Measurements from ENCODE around the gene IL5RA.

IL5RA gene
- total RNA-seq, result 4.4 to 12.7 reads per million in 2 donors

DNA sequence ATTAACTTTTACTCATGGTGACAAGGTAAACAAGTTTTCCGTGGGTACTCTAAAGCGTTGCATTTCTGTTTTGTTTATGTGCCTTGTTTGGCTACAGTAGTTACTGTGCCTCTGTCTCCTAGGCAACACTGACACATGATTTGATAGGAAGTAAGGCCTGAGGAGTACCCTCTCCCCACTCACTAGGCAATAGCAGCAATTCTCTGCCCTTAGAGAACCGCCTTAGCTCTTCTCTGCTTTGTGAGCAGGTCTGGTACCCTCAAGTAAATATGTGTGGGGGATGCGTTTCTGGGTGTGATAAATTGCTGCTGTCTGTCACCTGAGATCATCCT, at the start of gene IL5RA:
Gene IL5RA, minus strand, starts transcription at position 76 of the 332 bp plus-strand sequence. CDS start 5,390 bp downstream, outside the sequence.
- peak in 2 of 5 experiments; percentile 33 to 69 for DNase-seq

- no peak for DNase-seq
Measured at GRCh38 chr3:3157484-3157883, 47.3 kb upstream of the IL5RA start.

- DNase-seq, result no peak
Measured at GRCh38 chr3:3154879-3155610, 44.9 kb upstream of the IL5RA start.

- DNase-seq, result no peak
Measured at GRCh38 chr3:3151513-3151912, 41.3 kb upstream of the IL5RA start.

DNA sequence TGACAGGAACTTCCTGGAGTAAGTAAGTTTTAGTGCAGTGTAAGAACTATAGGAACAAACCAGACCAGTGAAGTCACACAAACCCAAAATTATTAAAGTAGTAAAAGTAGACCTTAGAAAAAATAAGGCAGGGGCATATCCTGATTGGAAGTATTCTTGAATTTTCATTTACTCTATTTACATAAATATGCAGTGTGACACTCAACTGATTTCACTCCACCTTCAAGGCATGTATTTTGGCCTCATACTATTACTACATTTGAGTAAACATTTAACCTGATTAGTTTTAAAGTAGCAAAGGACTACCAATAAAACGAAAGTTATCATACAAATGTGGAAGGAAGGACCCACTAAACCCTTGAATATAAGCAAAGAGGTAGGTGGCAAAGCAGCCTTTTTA, 39.4 kb upstream of the IL5RA start:
- no peak for DNase-seq

DNA sequence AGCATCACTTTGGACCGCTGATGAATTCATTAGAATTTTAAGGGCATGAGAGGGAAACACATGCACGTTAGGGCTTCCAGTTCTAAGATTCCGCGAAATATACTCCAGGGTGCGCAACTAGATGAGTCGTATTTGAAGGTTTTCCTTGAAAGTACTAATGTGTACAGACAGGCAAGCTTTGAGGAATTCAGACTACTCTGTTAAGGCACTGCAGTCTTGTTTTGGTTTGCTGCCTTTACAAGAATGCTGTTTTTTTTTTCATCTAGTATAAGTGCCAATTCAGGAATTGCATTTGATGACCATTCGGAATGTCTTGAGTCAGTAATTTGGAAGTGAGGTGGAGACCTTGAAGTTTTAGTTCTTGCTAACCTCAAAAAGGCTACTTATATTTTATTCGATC, 35.7 kb upstream of the IL5RA start:
- DNase-seq, result no peak

GRCh38 chr3:3141939-3142338, 31.8 kb upstream of the IL5RA start:
- DNase-seq, result no peak

DNA sequence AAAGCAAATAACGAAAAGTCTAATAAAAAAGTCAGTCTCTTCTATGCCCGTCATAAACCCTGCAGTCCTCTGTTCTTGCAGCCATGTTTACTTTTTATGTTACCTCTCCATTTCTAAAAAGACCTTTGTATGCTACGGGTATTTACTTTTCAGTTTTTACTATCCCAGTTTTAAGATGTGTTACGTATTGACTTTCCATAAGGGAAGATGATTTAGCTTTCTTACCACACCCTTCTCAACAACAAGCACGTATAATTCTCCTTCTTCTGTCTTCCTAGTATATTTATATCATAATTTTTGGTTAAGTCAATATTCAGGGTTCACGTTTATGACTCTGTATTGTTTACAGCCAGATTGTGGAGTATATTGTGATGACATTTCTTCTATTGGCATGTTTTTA, 27.4 kb upstream of the IL5RA start:
- no peak for DNase-seq

DNA sequence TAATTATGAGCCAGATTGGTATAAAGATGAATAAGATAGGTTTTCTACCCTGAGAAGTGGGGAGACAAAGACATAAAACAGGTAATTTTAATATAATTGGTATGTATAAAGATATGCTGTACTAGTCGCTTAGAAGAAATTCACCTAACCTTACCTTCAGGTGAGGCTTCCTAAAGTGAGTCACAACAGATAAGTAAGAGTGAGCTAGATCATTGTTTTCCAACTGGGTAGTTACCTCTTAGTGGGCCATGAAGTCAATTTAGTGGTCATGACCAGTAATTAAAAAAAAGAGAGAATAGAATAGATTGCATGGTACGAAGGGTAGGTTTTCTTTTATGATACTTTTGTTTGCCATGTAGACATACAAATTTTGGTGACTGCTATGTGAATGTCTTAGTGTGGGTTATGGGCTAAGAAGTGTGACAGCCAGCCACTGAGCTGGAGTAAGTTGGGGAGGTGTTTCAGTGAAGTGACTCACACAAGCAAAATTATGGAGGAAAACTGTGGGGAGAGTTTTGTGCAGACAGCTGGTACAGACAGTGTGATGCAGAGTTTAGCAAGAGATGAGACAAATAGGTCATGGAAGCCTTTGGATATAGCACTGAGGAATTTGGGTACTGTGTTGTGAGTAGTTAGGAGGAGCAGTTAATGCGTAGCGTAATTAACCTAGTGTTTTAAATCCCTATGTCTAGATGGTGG, 24.7 kb upstream of the IL5RA start:
- DNase-seq, result no peak

GRCh38 chr3:3133500-3133899, 23.3 kb upstream of the IL5RA start:
- no peak for DNase-seq

GRCh38 chr3:3129579-3129978, 19.4 kb upstream of the IL5RA start:
- DNase-seq, result peak in 1 of 5 experiments; percentile 34

DNA sequence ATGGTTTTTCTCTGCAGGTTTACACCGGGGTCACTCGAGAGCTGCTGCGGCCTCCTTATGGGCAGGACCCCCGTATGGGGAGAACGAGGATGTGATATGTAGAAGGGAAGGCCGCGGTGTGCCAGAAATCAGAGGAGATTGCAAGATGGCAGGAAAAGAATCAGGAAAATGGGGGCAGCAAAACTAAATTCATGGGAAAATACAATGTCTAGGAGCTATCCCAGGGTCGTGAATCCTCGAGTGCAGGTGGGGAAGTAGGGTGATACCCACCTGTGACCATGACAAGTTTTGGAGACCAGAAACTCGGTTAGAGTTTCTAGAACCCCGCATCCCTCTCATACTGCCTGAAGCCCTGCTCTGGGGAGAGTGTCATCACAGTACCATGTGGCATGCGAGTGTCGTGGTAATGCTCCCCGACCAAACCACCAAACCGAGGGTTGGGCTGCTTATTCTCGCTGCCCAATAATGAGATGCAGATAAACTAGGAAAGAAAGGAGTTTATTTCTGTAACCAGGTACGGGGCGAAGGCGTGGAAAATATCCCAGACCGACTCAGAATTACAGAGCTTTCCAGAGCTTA, 17.3 kb upstream of the IL5RA start:
- peak in 4 of 5 experiments; percentile 20 to 80 (median 27) for DNase-seq

DNA sequence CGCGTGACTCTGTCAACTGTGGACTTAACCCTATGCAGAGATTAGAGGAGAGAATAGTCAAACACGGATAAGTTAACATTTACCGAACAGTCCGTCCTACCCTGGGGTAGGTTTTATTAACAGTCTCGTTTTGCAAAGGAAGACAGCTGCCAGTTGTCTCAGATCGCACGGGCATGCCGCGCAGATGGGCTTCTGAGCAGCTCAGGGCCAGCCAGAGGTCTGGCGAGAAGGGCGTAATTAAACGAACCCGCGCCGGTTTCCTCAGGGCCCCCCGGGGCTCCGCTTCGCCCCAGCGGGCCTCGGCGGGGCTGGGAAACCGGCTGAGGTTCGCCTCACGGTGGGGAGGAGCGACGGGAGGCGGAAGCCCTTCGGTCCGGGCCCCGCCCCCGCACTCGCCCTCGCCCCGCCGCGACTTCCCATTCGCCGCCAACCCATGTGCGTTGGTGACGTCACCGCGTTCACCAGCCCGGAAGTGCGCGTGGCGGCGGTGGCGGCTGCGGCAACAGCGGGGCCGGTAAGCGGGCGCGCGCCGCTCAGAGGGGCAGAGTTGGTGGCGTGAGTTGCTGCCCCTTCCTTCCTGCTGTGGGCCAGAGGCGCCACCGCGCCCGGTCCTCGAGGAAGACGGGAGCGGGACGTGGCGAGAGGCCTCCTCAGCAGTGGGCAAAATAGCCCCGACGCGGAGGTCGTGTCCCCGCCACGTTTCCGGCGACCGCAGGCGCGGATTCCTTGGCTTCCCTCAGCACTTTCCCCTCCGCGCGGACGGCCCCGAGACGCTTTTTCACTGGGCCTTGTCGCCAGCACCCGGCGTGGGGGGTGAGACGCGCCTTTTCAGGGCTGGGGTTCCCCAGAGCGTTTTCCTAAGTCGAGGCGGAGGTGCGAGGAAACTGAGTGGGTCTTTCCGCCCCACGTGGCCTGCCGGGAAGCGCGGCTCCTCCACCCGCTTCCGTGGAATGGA, 16.6 kb upstream of the IL5RA start, which contains the start of gene TRNT1:
Gene TRNT1, plus strand, starts transcription at position 464 of the 955 bp plus-strand sequence. CDS start 2,101 bp downstream, outside the sequence.
- peak; percentile 93 to 97 (median 94) for DNase-seq

- no peak for DNase-seq
Measured at GRCh38 chr3:3125977-3126376, 15.8 kb upstream of the IL5RA start.

DNA sequence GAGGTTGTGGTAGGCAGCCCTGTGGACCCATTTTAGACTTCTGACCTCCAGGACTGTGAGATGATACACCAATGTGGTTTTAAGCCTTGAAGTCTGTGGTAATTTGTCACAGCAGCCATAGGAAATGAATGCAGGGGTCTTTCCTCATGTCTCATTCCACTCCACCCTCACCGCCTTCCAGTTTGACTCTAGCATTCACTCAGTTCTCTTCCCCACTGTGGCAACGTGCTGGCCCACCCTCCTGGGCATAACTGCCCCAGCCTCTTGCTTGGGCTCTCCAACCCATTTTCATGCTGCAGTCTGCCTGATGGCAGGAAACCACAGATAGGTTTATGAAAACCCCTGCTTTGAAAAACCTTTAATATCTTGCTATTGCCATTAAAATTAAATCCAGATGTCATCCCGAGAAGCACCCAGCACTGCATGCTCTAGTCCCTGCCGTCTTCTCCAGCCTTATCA, 9.2 kb upstream of the IL5RA start:
- peak in 1 of 5 experiments; percentile 45 for DNase-seq

- no peak for DNase-seq
Measured at GRCh38 chr3:3117651-3118050, 7.5 kb upstream of the IL5RA start.

GRCh38 chr3:3113042-3113709, 3.0 kb upstream of the IL5RA start:
- peak in 1 of 5 experiments; percentile 22 for DNase-seq

DNA sequence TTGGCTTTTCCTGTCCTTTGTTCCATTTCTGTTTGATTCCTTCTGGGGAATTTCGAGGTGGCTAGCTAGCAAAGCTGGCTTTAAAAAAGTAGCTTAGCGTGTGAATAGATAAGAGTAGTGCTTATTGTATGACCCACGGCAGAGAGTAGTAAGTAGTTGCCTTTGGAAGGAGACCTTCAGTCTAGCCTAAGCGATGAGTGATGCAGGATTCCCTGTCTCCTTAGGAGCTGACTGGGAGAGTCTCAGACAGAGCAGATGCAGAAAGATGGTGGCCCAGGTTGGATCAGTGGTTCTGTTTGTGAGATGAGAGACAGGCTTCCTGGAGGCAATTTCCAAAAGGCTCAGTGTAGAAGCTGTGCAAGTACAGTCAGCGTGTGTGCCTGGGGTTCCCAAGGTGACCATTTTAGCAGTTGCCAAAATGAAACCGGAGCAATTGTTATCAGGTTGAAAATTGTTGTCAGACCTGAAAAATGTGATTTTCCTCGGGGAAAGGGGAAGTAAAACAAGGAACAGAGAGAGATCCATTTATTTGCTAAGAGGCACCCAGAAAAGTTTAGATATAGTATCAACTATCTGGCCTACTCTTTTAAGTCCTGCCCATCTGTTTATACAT, 681 bp upstream of the IL5RA start:
- no peak for DNase-seq

DNA sequence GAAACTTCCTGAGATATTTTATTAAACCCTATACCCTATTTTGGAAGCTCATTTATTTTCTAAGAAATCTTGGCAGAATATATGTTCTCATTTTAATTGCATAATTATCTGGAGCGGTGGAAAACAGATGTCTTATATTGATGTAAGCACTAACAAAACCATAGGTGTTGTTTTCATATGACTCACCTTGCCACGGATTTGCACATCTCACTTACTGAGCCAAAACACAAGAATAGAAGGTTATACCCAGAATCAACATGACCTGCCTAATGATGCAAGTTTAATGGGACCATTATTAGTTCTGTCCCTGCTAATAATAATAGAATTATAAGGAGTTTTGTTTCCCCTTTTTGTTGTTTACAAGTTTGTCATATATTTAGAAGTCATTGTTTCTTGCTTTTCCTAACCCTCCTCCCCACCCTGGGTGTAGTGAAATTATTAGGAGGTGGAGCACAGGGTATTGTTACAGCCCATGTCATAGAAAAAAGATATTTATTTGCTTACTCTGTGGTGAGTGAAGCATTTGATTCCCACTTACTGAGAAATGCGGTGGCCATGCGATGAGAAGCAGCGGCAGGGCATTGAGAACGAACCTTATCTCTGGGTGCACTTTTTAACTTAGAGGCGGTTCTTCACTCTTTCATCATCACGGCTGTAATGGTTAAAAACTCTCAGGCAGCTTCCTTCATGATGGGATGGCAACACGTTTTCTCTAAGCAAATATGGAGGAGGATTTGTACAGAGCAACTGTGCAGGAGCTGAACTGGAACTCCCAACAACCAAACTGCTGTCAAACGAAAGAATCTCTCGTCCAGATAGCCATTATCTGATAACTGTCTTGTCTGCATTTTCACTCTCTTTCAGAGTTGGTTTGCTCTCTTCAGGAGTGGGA, 521 bp downstream of the IL5RA start:
- peak in 1 of 5 experiments; percentile 59 for DNase-seq

GRCh38 chr3:3107858-3108257, 2.3 kb downstream of the IL5RA start:
- DNase-seq, result peak in 1 of 5 experiments; percentile 12

Measured in T-helper 2 cell (primary cell).